HFF-Myc (cell line): ENCODE measurements around the gene IER5.

ENCODE experiments used
- DNase-seq: peaks from one replicate; pipeline ENCODE4 v3.0.0-alpha.2; 2011; ENCODE audit warnings: low read depth; ENCODE audit errors: extremely low read depth
- H3K4me3 ChIP-seq: replicated peaks from 2 replicates; pipeline ENCODE4 v1.5.1; 2011; ENCODE audit warnings: low read depth, mild to moderate bottlenecking, control low read depth, low read length
- TF ChIP-seq, protein P1 (sequence below): IDR thresholded peaks from 2 replicates; pipeline ENCODE4 v1.5.1; 2012; ENCODE audit warnings: mild to moderate bottlenecking, low read depth, low read length, control low read depth; ENCODE audit errors: missing control alignments

The IER5 gene

DNA sequence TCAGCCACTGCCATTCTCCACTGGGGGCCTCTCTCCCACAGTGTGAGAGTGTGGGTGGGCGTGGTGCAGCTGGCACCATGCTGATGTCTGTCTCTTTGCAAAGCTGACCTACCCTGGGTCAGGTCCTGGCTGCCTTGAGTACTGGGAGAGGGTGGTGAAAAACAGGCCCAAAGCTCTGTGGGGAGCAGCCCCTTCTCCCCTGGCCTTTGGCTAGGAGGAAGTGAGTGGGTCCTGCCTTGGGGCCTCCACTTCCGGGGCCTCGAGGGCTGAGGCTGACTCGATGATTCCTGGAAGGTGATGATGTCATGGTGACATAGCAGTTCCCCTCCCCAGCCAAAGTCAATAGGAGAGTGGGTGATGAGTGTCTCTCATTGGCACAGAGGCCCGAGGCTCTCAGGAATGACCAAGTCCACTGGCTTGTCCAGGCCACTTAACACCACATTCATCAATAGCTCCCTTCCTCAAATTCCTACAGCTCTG, 53.0 kb downstream of the IER5 start:
- TF ChIP-seq, protein P1, sequence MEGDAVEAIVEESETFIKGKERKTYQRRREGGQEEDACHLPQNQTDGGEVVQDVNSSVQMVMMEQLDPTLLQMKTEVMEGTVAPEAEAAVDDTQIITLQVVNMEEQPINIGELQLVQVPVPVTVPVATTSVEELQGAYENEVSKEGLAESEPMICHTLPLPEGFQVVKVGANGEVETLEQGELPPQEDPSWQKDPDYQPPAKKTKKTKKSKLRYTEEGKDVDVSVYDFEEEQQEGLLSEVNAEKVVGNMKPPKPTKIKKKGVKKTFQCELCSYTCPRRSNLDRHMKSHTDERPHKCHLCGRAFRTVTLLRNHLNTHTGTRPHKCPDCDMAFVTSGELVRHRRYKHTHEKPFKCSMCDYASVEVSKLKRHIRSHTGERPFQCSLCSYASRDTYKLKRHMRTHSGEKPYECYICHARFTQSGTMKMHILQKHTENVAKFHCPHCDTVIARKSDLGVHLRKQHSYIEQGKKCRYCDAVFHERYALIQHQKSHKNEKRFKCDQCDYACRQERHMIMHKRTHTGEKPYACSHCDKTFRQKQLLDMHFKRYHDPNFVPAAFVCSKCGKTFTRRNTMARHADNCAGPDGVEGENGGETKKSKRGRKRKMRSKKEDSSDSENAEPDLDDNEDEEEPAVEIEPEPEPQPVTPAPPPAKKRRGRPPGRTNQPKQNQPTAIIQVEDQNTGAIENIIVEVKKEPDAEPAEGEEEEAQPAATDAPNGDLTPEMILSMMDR, result no peak
- no peak overlapping the region for H3K4me3 ChIP-seq
- no peak for DNase-seq
